Peyer's patch (tissue), 4 donors: ENCODE data around the gene CSMD2.

ENCODE experiments used
- CTCF ChIP-seq, 6 experiments: fragments of 450-650 bp in 4 of 6; fragments of 200-600 bp in 2 of 6; sonication (generic) in 1 of 6; IDR thresholded peaks; one replicate each; pipeline ENCODE4 v1.5.1; 2017 to 2019; ENCODE audit warnings: antibody characterized with exemption in 6 of 6, mild to moderate bottlenecking in 3 of 6, moderate library complexity in 1 of 6
- POLR2A ChIP-seq, 2 donors: fragments of 450-650 bp; IDR thresholded peaks; one replicate each; pipeline ENCODE4 v1.5.1; 2017; ENCODE audit warnings: antibody characterized with exemption in 2 of 2, mild to moderate bottlenecking in 2 of 2, moderate library complexity in 2 of 2

GRCh38 chr1:33684396-33685179, 480.4 kb downstream of the CSMD2 start:
- no peak for TF ChIP-seq POLR2A (IDR thresholded peaks at IDR 0.05)
- TF ChIP-seq CTCF (IDR thresholded peaks at IDR 0.05), result no peak
